22Rv1 (cell line): ENCODE results near the gene CYGB.

Experiments used
- H3K27ac ChIP-seq: fragments of 450-650 bp; 2 replicates; pipeline ENCODE4 v1.5.1; 2017
- ZFX ChIP-seq: fragments of 450-650 bp; IDR thresholded peaks from 2 replicates; pipeline ENCODE4 v1.6.1; 2017; ENCODE audit warnings: antibody characterized with exemption, borderline replicate concordance
- TF ChIP-seq, protein P1 (sequence below): fragments of 450-650 bp; IDR thresholded peaks from 2 replicates; pipeline ENCODE4 v1.5.1; 2017; ENCODE audit warnings: mild to moderate bottlenecking

CYGB gene

DNA sequence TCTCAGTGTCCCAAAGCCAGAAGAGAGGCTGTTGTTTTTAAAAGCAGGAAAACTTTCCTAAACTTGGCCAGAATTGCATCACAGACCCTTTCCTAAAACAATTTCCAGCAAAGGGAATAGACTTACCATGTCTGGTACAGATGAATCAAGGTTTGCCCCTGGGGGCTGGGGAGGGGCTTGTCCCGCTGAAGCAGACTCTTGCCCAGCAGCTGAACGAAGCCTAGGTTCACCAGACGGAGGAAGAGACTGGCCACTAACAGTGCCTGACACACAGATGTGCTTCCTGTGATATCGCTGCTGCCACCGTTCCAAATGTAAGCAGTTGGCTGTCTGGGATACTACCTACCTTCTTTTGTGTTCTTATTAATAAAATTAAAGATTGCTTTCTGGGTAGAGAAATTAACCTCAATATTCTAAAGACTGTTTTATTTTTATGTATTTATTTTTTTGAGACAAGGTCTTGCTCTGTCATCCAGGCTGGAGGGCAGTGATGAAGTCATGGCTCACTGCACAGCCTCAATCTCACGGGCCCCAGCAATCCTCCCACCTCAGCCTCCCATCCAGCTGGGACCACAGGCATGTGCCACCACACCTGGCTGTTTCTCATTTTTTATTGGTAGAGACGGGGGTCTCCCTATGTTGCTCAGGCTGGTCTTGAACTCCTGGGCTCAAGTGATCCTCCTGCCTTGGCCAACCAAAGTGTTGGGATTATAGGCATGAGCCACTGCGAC is 15.8 kb upstream of the CYGB start:
- no peak overlapping the region for H3K27ac ChIP-seq
- TF ChIP-seq, protein P1, sequence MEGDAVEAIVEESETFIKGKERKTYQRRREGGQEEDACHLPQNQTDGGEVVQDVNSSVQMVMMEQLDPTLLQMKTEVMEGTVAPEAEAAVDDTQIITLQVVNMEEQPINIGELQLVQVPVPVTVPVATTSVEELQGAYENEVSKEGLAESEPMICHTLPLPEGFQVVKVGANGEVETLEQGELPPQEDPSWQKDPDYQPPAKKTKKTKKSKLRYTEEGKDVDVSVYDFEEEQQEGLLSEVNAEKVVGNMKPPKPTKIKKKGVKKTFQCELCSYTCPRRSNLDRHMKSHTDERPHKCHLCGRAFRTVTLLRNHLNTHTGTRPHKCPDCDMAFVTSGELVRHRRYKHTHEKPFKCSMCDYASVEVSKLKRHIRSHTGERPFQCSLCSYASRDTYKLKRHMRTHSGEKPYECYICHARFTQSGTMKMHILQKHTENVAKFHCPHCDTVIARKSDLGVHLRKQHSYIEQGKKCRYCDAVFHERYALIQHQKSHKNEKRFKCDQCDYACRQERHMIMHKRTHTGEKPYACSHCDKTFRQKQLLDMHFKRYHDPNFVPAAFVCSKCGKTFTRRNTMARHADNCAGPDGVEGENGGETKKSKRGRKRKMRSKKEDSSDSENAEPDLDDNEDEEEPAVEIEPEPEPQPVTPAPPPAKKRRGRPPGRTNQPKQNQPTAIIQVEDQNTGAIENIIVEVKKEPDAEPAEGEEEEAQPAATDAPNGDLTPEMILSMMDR: no peak
- no peak for TF ChIP-seq ZFX

DNA sequence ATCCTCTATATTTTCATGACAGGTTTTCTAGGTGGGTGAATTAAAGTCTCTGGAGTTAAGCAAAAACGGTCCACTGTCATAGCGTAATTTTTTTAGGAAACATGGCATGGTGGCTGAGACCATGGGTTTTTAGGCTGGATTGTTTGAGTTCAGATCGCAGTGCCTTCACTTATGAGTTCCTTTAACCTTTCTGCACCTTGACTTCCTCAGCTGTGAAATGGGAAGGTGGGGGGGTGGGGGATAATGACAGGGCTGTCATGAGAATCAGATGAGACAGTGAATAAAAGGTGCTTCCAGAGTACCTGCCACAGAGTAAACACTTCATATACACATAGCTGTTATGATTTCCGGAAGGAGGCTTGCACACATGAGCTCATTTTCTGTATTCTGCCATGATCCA is 14.2 kb upstream of the CYGB start:
- no peak overlapping the region for H3K27ac ChIP-seq
- TF ChIP-seq ZFX: no peak
- TF ChIP-seq, protein P1: no peak

DNA sequence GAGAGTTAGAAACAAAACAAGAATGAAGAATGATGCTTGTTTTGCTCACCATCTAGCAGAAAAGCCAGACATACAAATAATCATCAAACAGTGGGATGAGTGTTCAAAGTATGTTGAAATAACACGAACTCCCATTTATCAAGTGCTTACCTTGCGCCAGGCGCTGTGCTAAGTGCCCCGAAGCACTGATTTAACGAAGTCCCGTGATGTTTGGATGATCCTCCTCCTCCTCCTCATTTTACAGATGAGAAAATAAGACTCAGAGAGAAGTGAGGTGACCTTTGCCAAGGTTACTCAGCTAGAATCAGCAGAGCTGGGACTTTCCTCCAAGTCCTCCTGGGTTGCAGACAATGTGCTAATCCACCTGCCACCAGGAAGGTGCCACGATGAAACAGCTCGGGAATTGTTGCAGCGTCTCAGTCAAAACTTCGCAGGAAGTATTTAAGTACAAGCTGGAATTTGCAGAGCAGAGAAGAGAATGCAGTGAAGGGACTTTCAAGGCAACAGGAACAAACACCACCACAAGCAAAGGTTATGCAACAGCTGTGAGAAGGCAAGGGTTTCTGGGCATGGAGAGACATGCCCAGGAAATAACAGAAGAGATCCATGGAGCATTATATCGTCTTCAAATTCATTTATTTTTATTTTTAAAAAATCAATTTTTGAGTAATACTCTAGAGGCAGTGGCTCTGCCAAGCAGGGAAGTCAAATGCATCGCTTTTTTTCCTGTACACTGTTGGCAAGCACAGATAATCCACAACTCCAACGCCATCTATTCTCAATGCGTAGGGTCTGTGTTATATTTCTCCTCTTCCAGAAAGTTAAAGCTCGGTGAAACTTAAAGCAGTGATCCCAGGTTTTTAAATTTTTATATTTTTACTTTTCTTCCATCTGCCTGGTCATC is 13.5 kb upstream of the CYGB start:
- TF ChIP-seq, protein P1: no peak
- H3K27ac ChIP-seq: no peak overlapping the region

DNA sequence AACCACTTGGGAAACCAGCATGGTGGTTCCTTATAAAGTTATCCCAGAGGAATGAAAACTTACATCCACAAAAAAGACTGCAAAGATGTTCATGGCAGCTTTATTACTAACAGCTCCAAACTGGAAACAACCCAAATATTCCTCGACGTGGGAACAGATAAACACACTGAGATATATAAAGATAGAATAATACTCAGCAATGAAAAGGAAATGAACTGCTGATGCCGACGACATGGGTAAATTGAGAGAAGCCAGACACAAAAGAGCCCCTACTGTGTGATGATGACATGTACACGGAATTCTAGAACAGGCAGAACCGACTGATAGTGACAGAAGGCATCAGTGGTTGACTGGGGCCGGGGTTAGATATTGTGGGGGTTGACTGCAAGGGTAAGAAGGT is 12.0 kb upstream of the CYGB start:
- TF ChIP-seq ZFX: no peak
- TF ChIP-seq, protein P1: no peak
- no peak overlapping the region for H3K27ac ChIP-seq

DNA sequence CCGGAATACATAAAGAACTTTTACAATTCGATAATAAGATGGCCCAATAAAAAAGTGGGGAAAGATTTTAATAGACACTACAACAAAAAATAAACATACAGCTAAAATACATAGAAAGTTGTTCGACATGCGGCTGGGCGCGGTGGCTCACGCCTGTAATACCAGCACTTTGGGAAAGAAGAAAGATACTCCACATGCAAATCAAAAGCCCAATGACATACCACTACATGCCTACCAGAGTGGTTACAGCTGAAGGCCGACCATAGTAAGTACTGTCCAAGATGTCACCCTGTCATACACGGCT is 11.7 kb upstream of the CYGB start:
- no peak overlapping the region for H3K27ac ChIP-seq
- TF ChIP-seq, protein P1: no peak
- no peak for TF ChIP-seq ZFX

DNA sequence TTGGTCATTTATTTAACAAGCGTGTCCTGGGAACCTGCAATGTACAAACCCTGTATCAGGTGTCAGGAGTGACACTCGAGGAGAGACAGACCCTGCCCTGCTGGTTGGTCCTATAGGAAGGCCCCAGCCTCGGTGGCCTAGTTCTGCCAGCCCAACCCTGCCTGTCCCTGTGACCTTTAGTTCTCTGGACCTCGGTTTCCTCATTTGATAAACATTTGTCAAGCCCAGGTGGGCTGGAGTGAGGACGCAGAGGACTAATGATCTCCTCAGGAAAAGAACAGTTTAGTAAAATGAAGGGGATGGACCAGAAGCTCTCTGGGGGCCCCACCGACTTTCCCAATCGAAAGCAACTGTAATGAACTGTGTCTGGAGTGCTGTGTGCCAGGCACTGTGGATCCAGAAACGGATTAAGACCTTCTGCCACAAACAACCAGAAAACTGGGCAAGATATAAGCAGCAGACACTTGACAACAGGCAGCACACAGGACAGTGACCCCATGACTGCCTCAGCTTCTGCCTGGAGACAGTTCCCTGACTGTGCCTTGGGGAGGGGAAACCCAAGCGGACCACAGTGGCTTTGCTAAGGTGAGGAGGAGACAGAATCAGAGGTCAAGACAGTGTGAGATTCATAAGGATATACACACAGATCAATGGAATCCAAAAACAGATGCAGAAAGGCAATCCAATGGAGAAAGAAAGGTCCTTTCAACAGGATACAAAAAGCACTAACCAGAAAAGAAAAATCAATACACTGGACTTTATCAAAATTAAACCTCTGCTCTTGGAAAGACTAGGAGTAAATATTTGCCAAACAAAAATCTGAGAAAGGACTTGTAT is 11.1 kb upstream of the CYGB start:
- H3K27ac ChIP-seq: no peak overlapping the region
- no peak for TF ChIP-seq ZFX
- TF ChIP-seq, protein P1: no peak
